Motor neuron (in vitro differentiated cells): ENCODE results near the gene PACRG. TPM values are rescaled to one million over a fixed set of nuclear protein-coding genes. Genes with fewer than 3 reads are reported as not detected.
"Not testable (repeated sequence)": the region's sequence is repeated elsewhere in the genome, so short reads cannot be mapped to it uniquely, and the experiment has no call there.

Source experiments
- ATAC-seq, 8 experiments: fragments of 200-7000 bp; cut with Tn5 transposase; replicated peaks in 6 of 8; 2 replicates each; pipeline ENCODE4 v1.8.0; 2021; ENCODE audit warnings: mild to moderate bottlenecking in 8 of 8, moderate library complexity in 8 of 8
- H3K27ac ChIP-seq, 2 donors: fragments of 250-450 bp; sonication (Bioruptor Pico); 2 replicates each; pipeline ENCODE4 v1.9.0; 2021; ENCODE audit warnings: antibody characterized with exemption in 2 of 2, mild to moderate bottlenecking in 2 of 2, moderate library complexity in 1 of 2
- H3K4me1 ChIP-seq, 2 donors: fragments of 250-450 bp; sonication (Bioruptor Pico); replicated peaks in 1 of 2; 2 replicates each; pipeline ENCODE4 v1.6.1; 2021; ENCODE audit warnings: antibody characterized with exemption in 2 of 2, mild to moderate bottlenecking in 2 of 2, moderate library complexity in 1 of 2
- H3K4me3 ChIP-seq, 5 donors: fragments of 250-450 bp; sonication (Bioruptor Pico); 2 replicates each; pipeline ENCODE4 v1.9.0; 2021; ENCODE audit warnings: antibody characterized with exemption in 5 of 5, mild to moderate bottlenecking in 5 of 5, moderate library complexity in 4 of 5
- WGBS, 10 experiments: fragments of 450-650 bp; shearing (Covaris generic); methylation state at CpG; one replicate each; pipeline ENCODE4 v1.0.0; 2022; 5-methylcytosine and 5-hydroxymethylcytosine counted together
- in situ Hi-C, 9 experiments: fragments of 400-800 bp; cut with MboI; loops; one replicate each; pipeline ENCODE4 v1.15.0; 2021; ENCODE audit warnings: low sequenced_read_pairs in 9 of 9, low pct_unique_long_range_greater_than_20kb in 2 of 9; ENCODE audit not compliant: unreplicated experiment in 9 of 9
- total RNA-seq, 8 experiments: library from RNA; unstranded; fragments of 300-600 nt; gene quantifications; 2 replicates each; pipeline versions ENCODE4 v1.2.3 to v1.2.4, GENCODE V29; 2022

Gene PACRG
- 10 to 100 TPM in 3 of 8 experiments, 1 to 10 TPM in 2, not detected in 3; 4.7 to 47.9 (median 11.9) TPM for total RNA-seq

DNA sequence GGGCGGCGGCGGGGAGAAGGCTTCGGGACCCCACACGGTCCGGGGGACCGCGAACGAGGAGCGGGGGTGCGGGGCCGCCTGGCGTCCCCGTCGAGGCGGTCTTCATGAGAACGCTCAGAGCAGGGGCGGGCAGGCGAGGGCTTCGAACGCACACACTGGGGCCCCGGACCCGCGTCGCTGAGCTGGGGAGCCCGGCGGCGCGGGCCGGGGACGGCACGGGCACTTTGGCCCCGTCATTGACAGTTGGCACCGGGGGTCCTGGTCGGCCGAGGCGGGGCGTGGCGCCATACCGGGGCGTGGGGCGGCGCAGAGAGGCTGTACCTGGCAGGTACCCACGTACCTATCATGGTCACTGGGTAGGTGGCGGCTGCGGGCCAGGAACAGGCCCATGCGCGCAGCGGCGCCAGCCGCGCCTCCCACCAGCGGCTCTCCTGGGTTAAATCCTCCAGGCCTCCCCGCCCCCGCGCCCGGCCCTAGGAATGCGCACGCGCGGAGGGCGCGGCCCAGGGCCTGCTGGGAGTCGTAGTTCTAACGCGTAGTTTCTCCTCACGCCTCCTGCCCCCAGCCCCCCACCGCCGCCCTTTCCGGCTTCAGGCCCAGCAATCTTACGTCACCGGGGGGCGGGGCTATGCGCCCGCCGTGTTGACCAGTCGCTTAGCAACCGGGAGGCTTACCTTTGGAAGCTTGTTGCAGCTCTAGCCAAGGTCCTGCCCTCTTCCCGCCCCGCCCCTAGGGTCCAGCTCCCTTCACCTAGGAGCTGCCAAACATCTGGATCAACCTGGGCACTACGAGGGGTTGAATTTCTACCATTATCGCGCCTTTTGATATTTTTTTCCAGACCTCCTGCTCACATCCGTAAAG lies at the start of gene PACRG, which contains the start of gene PRKN:
Gene PACRG, plus strand, starts transcription at position 653 of the 861 bp plus-strand sequence.
Gene PRKN, minus strand, starts transcription at position 445 of the 861 bp plus-strand sequence.
- Histone ChIP-seq H3K4me1 (peaks cover 13 to 16% of the 10 kb centered on the region in 2 donors), H3K27ac (peak within 1 kb of the TSS; percentile 39 to 63), H3K4me3 (peak within 1 kb of the TSS; percentile 68 to 93 (median 84))
- WGBS, 10 experiments, result 0 to 20% (median 2%) methylated on average over 1 to 8 of the region's 84 CpGs; no CpG with 5 or more reads in 6 of the 10 experiments
- ATAC-seq, result peak; percentile 95 to 98 (median 96)
- in situ Hi-C loops, result no loop called here

DNA sequence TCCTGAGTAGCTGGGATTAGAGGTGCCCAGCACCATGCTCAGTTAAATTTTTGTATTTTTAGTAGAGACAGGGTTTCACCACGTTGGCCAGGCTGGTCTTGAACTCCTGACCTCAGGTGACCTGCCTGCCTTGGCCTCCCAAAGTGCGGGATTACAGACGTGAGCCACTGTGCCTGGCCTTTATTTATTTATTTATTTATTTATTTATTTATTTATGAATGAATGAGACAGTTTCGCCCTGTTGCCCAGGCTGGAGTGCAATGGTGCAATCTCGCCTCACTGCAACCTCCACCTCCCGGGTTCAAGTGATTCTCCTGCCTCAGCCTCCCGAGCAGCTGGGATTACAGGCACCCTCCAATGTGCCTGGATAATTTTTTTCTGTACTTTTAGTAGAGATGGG lies 48.9 kb upstream of the PACRG start:
- H3K4me3 ChIP-seq, H3K27ac ChIP-seq, in situ Hi-C loops, ATAC-seq, H3K4me1 ChIP-seq: not testable (repeated sequence)
- WGBS, 10 experiments, result 51 to 100% (median 88%) methylated on average over 1 to 4 of the region's 7 CpGs; no CpG with 5 or more reads in 3 of the 10 experiments

DNA sequence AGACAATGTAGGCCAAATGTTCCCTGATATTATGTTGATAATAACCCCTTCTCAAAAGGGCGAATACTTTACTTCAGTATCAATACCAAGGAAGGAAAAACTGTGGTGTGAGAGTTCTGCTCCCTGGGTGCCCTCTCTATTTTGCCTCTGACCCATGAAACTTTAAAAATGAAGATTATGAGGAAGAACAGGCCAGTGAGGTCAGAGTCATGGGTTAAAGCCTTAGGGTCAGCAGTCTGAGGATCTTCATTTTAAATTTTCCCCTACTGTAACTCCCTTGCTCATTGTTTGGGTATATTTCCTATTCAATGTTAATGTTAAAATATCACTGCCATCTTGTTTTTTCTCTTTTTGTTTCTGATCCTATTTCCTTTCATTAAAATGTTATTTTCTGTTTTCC lies 48.1 kb upstream of the PACRG start:
- Histone ChIP-seq H3K4me1 (peaks cover 0 to 2% of the 10 kb centered on the region in 2 donors), H3K4me3 (no peak overlapping the region), H3K27ac (no peak overlapping the region)
- in situ Hi-C loops, result no loop called here
- no peak for ATAC-seq
- WGBS, 10 experiments, result 50 to 100% (median 83%) methylated on average over 1 of the region's 1 CpG; no CpG with 5 or more reads in 3 of the 10 experiments

DNA sequence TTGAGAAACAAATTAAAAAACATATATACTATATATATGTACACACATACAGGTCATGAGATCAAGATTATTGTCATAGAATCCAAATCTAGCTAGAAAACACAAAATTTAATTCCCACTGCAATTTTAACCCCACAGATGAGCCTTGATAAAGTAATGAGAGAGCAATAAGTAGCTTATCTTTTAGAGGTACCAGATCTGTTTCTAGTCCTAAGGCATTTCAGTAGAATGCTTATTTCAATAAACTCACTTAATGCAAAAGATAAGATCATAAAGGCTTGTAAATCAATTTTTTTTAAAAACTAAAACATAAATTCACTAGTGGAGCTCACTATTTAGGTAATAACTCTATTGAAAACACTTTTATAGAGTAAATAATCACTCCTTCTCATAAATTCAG lies 47.4 kb upstream of the PACRG start:
- Histone ChIP-seq H3K4me3 (no peak overlapping the region), H3K4me1 (peaks cover 0 to 8% of the 10 kb centered on the region in 2 donors), H3K27ac (no peak overlapping the region)
- in situ Hi-C loops, result no loop called here
- ATAC-seq, result no peak

DNA sequence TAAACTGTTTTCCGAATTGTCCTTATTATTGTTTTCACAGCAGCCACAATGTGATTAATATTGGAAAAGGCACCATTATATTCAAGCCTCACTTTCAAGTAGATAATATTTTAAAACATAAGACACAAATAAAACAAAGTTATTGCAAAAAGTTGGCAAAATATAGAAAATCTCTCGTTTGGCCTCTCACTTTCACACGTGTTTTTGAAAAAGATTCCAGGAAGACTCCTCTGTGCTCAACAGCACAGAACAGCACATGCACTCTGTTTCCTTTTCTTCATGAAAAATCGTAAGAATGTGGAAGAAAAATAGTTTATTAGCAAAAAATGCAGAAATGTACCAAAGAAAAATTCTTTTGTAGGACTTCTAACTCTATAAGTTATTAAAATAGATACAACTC lies 46.9 kb upstream of the PACRG start:
- H3K27ac ChIP-seq, result no peak overlapping the region
- in situ Hi-C loops, result no loop called here
- ATAC-seq, result no peak
- H3K4me3 ChIP-seq, result no peak overlapping the region
- WGBS, 10 experiments, result 12 to 100% (median 91%) methylated on average over 1 to 4 of the region's 4 CpGs
- H3K4me1 ChIP-seq, result peaks cover 4 to 12% of the 10 kb centered on the region in 2 donors

DNA sequence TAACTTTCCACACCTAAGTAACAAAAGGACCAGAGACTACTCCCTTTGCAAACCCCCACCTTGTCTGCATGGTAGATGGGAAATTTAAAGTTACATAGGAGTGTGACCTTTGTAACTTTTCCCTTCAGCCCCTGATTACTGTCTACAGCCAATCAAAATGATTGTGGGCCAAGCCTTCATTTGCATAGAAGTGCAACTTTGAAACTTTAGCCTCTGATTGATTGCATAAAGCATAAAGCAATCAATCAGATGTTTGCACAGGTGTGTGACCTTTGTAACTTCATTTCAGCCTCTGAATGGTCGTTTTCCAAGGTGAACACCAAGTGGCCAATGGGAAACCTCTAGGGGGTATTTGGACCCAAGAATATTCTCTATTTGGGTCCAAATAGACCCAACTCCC lies 46.3 kb upstream of the PACRG start:
- no peak for ATAC-seq
- Histone ChIP-seq H3K4me1 (peaks cover 4 to 12% of the 10 kb centered on the region in 2 donors), H3K4me3 (no peak overlapping the region), H3K27ac (no peak overlapping the region)
- in situ Hi-C loops, result no loop called here
- WGBS, 10 experiments, result 0 to 91% (median 17%) methylated on average over 1 of the region's 1 CpG; no CpG with 5 or more reads in 7 of the 10 experiments

DNA sequence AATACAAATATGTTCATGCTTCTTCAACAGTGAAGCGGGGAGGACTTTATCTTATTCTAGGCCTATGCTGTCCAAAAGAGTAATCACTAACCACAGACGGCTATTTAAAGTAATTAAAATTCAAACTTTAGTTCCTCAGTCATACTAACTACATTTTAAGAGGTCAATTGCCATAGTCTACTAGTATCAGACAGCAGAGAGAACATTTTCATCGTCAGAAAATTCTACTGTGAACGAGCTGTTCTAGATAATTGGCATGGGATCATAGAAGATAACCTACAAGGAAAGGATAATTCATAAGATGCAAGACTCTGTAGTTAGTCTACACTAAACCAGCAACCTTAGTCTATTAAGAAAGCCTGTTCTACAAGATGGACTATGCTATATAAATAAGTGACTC lies 44.6 kb upstream of the PACRG start:
- ATAC-seq, result no peak
- in situ Hi-C loops, result no loop called here
- peaks cover 4 to 15% of the 10 kb centered on the region in 2 donors for H3K4me1 ChIP-seq
- H3K27ac ChIP-seq, result no peak overlapping the region
- H3K4me3 ChIP-seq, result no peak overlapping the region
- 5 to 100% (median 84%) methylated on average over 1 to 4 of the region's 4 CpGs for whole genome bisulfite sequencing, 10 experiments

DNA sequence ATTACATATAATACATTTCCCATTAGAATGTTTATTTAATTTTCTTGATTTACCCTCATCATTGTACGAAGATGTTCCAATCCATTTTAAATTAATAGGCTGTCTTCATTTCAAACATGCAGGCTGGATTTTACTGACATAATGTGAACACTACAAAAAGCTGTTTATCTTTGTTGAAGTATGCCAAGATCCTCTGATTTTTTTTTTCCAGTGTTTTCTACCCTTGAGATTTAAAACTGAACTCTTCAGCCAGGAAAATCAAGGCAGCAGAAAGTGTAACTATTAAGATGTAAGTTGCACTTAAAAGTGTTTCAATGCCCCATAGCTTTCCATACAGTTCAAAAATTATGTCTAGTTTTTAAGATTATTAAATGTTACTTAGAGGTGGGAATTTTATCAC lies 43.7 kb upstream of the PACRG start:
- Histone ChIP-seq H3K4me1 (peaks cover 11 to 24% of the 10 kb centered on the region in 2 donors), H3K4me3 (no peak overlapping the region), H3K27ac (no peak overlapping the region)
- ATAC-seq, result no peak
- in situ Hi-C loops, result no loop called here
- WGBS, 10 experiments, result 40 to 100% (median 80%) methylated on average over 1 of the region's 1 CpG; no CpG with 5 or more reads in 1 of the 10 experiments

DNA sequence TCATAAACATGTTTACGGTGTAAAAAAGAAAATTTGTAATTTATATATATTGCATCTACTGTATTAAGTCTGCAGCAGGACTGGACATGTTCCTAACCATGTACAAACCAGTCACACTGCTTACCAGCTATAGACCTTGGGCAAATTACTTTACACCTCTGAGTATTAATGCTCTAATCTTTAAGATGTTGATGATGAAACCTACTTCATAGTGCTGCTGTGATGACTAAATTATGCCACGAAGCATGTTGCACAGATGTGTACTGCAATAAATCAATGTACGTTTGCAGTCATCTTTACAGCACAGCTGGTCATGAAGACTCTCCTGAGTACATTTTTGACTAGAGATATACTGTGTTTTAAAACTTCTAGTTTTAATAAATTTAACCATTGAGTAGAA lies 42.8 kb upstream of the PACRG start:
- 43 to 100% (median 69%) methylated on average over 1 to 3 of the region's 3 CpGs; no CpG with 5 or more reads in 1 of the 10 experiments for WGBS, 10 experiments
- peak in 4 of 8 experiments; percentile 39 to 68 (median 48) for ATAC-seq

DNA sequence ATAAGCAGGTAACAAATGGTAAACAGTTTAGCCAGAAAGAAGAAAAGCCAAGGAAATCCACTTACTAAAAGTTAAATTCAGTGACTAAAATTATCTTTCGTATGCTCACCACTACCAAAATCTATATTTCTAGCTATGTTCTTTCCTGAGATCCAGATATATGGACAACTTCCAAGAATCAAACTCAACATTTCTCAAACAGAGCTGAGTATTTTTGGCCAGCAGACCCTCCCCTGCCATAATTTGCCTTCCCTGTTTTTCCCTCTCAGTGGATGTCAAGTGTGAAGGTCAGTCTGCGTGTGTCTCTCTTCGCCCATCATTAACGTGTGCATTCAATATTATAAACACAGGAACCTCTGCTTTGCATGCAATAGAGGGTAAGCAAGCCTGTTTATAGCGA lies 42.2 kb upstream of the PACRG start:
- H3K27ac ChIP-seq, result no peak overlapping the region
- peaks cover 14 to 31% of the 10 kb centered on the region in 2 donors for H3K4me1 ChIP-seq
- no peak overlapping the region for H3K4me3 ChIP-seq
- no peak for ATAC-seq
- WGBS, 10 experiments, result 54 to 100% (median 90%) methylated on average over 2 to 5 of the region's 5 CpGs; no CpG with 5 or more reads in 1 of the 10 experiments
- in situ Hi-C loops, result no loop called here

More for the DNA sequence above, 42.8 kb upstream of the PACRG start:
- in situ Hi-C loops, result no loop called here
- Histone ChIP-seq H3K4me3 (no peak overlapping the region), H3K4me1 (peaks cover 14 to 31% of the 10 kb centered on the region in 2 donors), H3K27ac (no peak overlapping the region)

DNA sequence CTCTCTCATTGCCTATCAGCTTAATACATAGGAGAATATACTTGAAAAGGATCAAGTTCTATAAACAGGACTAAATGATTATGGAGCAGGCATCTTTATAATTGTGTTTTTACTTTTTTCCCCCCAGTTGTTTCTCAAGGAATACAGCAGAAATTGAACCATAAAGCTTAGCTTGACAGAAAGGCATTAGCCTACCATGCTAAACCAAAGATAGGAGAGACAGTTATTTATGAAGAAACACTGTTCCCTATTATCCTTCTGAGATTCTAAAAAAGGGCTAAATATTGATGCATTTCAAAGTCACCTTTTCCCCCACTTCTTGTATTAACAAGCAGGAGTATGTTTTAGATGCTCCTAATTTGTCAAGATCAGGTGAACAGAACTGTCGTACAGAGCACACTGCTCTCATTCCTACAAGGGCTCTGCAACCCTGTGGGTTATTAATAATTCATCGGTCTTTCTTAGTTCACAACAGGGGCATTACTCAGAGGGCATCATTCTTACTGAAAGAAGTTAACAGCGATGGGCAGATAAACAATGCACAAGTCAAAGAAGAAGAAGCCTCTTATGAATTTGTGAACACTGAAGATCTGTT lies 38.9 kb upstream of the PACRG start:
- Histone ChIP-seq H3K27ac (no peak overlapping the region), H3K4me3 (no peak overlapping the region), H3K4me1 (peaks cover 18 to 42% of the 10 kb centered on the region in 2 donors)
- ATAC-seq, result peak in 5 of 8 experiments; percentile 85 to 91 (median 89)
- in situ Hi-C loops, result no loop called here
- 0 to 83% (median 42%) methylated on average over 1 to 3 of the region's 3 CpGs for WGBS, 10 experiments

DNA sequence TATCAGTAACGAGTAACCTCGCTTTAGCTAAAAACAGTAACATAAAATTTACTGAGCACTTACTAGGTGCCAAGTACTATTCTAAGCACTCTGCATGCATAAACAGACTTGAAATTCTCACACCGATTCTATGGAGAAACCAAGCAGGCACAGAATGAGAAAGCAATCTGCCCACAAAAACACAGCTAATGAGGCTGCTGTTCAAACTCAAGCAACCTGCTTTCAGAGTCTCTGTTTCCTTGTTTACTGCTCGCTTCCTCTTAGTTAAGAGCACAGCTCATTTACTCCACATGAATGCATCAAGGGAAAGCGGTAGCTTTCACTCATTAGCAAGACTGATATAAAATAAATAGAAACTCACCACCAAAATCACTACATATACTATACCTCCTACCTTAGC lies 37.6 kb upstream of the PACRG start:
- Histone ChIP-seq H3K4me1 (peaks cover 18 to 40% of the 10 kb centered on the region in 2 donors), H3K27ac (no peak overlapping the region), H3K4me3 (no peak overlapping the region)
- no peak for ATAC-seq
- in situ Hi-C loops, result no loop called here
- 43 to 100% (median 76%) methylated on average over 1 to 5 of the region's 5 CpGs; no CpG with 5 or more reads in 2 of the 10 experiments for WGBS, 10 experiments

DNA sequence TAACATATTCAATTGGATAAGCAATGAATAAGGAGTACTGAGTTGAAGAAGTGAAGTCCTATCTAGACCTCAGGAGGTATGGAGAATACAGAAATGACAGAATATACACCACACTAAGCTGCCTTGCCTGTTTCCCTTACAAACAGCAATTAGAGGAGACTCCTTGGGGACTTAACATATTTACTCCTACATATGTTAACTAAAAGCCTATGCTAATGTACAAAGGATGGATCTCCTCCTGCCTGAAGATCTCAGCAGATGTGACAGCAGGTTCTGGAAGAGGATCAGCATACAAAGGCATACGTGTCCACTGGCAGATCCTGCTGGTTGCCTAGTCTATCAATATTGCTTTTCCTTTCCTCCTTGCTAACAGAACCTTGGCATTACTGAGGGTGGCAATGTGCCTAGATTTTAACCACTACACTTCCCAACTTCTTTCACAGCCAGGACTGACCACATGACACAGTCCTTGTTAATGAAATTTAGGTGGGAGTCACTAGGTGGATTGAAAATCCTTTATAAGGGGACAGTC lies 29.8 kb upstream of the PACRG start:
- Histone ChIP-seq H3K4me1 (peaks cover 9 to 10% of the 10 kb centered on the region in 2 donors), H3K27ac (no peak overlapping the region), H3K4me3 (no peak overlapping the region)
- WGBS, 10 experiments, result 20 to 86% (median 65%) methylated on average over 1 of the region's 1 CpG; no CpG with 5 or more reads in 6 of the 10 experiments
- in situ Hi-C loops, result no loop called here
- peak in 3 of 8 experiments; percentile 94 to 99 (median 97) for ATAC-seq
